ENCODE results near the gene HECTD3.

DNA sequence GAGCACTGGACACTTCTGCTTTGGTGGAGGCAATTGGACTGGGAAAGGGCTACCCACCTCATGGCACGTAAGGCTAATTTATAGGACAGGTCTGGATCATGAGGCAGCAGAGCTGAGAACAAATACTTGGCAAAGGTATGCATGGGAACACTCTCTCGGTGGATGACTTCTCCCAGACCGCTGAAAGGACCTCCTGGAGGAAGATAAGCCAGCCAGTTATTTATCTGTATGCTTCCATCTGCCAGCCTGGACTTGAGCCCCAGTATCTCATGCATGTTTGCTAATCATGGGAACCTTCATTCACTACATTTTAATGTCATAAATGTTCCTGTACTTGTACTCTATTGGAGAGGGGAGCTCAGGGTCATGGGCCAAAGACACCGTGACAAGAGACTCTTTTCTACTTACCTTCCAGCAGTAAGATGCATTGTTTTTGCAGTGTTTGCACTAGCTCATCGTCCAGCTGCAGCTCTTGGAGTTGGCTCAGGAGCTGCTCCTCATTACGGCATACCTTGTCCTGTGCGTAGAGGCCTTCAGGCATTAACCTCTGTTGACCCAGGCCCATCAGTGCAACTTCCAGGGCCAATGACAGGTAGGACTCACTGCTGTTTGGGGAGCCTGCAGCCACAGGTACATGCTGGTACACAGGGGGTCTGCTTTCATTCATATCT, 24.6 kb upstream of the HECTD3 start:
- TF ChIP-seq POLR2AphosphoS5 (IDR thresholded peaks at IDR 0.05), result no peak
- TF ChIP-seq, protein P1, sequence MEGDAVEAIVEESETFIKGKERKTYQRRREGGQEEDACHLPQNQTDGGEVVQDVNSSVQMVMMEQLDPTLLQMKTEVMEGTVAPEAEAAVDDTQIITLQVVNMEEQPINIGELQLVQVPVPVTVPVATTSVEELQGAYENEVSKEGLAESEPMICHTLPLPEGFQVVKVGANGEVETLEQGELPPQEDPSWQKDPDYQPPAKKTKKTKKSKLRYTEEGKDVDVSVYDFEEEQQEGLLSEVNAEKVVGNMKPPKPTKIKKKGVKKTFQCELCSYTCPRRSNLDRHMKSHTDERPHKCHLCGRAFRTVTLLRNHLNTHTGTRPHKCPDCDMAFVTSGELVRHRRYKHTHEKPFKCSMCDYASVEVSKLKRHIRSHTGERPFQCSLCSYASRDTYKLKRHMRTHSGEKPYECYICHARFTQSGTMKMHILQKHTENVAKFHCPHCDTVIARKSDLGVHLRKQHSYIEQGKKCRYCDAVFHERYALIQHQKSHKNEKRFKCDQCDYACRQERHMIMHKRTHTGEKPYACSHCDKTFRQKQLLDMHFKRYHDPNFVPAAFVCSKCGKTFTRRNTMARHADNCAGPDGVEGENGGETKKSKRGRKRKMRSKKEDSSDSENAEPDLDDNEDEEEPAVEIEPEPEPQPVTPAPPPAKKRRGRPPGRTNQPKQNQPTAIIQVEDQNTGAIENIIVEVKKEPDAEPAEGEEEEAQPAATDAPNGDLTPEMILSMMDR (IDR thresholded peaks at IDR 0.05), result no peak

All from breast epithelium (tissue), 3 donors.